ENCODE measurements around the gene NT5M.
"Not testable (repeated sequence)": the region's sequence is repeated elsewhere in the genome, so short reads cannot be mapped to it uniquely, and the experiment has no call there.

NT5M gene

GRCh38 chr17:17379197-17379991, 76.2 kb downstream of the NT5M start:
- no peak for DNase-seq

GRCh38 chr17:17380145-17380925, 77.2 kb downstream of the NT5M start:
- no peak for DNase-seq

- DNase-seq: no peak
Observed at GRCh38 chr17:17381446-17382064, 78.4 kb downstream of the NT5M start.

GRCh38 chr17:17382065-17382459, 78.9 kb downstream of the NT5M start:
- DNase-seq: no peak

GRCh38 chr17:17382971-17383370, 79.8 kb downstream of the NT5M start:
- DNase-seq: peak; percentile 15

- DNase-seq: not testable (repeated sequence)
Observed at GRCh38 chr17:17383431-17384290, 80.5 kb downstream of the NT5M start.

- DNase-seq: no peak
Observed at GRCh38 chr17:17384291-17384615, 81.1 kb downstream of the NT5M start.

- DNase-seq: no peak
Observed at GRCh38 chr17:17384961-17385360, 81.8 kb downstream of the NT5M start.

- no peak for DNase-seq
Observed at GRCh38 chr17:17385491-17385890, 82.3 kb downstream of the NT5M start.

- no peak for DNase-seq
Observed at GRCh38 chr17:17386094-17386800, 83.1 kb downstream of the NT5M start.

GRCh38 chr17:17387017-17387497, 83.9 kb downstream of the NT5M start:
- DNase-seq: no peak

GRCh38 chr17:17387498-17388362, 84.6 kb downstream of the NT5M start:
- no peak for DNase-seq

- no peak for DNase-seq
Observed at GRCh38 chr17:17388657-17389496, 85.7 kb downstream of the NT5M start.

- no peak for DNase-seq
Observed at GRCh38 chr17:17391668-17392370, 88.6 kb downstream of the NT5M start.

- no peak for DNase-seq
Observed at GRCh38 chr17:17393976-17394375, 90.8 kb downstream of the NT5M start.

GRCh38 chr17:17394494-17394893, 91.3 kb downstream of the NT5M start:
- DNase-seq: no peak

- no peak for DNase-seq
Observed at GRCh38 chr17:17395246-17395802, 92.2 kb downstream of the NT5M start.

- DNase-seq: no peak
Observed at GRCh38 chr17:17395885-17396284, 92.7 kb downstream of the NT5M start.
